WI38 (cell line): Measurements from ENCODE around the gene PCDHGA8.
"Not testable (repeated sequence)": the region's sequence is repeated elsewhere in the genome, so short reads cannot be mapped to it uniquely, and the experiment has no call there.

Experiments
- H3K4me3 ChIP-seq: 2 replicates; pipeline ENCODE4 v1.5.1; 2011; ENCODE audit warnings: low read depth, mild to moderate bottlenecking, control low read depth, low read length
- CTCF ChIP-seq: IDR thresholded peaks from 2 replicates; pipeline ENCODE4 v1.5.1; 2012; ENCODE audit warnings: low read depth, mild to moderate bottlenecking, control low read depth, low read length

The PCDHGA8 gene

GRCh38 chr5:141403387-141403786, 11.0 kb downstream of the PCDHGA8 start:
- H3K4me3 ChIP-seq, result no peak overlapping the region
- no peak for TF ChIP-seq CTCF

- 0 out of 2 replicates have a peak, but pooled peaks have one; percentile 15 for TF ChIP-seq CTCF
- not testable (repeated sequence) for H3K4me3 ChIP-seq
Measured at GRCh38 chr5:141407790-141408505, 15.5 kb downstream of the PCDHGA8 start, which contains the start of gene PCDHGB6. TSS of gene PCDHGB6 (plus strand) at chr5:141408021. CDS start at chr5:141408203, 182 bp downstream.

GRCh38 chr5:141409598-141410306, 17.3 kb downstream of the PCDHGA8 start:
- H3K4me3 ChIP-seq, result no peak overlapping the region

DNA sequence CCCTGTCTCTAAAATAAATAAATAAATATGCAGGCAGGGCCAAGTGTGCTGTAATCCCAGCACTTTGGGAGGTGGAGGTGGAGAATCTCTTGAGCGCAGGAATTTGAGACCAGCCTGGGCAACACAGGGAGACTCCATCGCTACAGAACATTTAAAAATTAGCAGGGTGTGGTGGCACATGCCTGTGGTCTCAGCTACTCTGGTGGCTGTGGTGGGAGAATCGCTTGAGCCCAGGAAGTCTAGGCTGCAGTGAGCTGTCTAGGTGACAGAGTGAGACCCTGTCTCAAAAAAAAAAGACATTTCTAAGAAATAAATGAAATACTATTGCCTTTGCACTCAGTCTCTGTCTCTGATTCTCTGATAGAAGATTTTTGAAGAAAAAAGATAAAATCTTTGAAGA, 19.1 kb downstream of the PCDHGA8 start:
- TF ChIP-seq CTCF, result no peak
- no peak overlapping the region for H3K4me3 ChIP-seq

More at GRCh38 chr5:141409598-141410306, 17.3 kb downstream of the PCDHGA8 start:
- no peak for TF ChIP-seq CTCF

GRCh38 chr5:141412854-141413539, 20.6 kb downstream of the PCDHGA8 start, which contains the start of gene PCDHGA10:
TSS of gene PCDHGA10 (plus strand) at chr5:141412987. CDS start at chr5:141413176, 189 bp downstream.
- peak; percentile 83 for TF ChIP-seq CTCF
- peak within 1 kb of the TSS; percentile 68 for H3K4me3 ChIP-seq

DNA sequence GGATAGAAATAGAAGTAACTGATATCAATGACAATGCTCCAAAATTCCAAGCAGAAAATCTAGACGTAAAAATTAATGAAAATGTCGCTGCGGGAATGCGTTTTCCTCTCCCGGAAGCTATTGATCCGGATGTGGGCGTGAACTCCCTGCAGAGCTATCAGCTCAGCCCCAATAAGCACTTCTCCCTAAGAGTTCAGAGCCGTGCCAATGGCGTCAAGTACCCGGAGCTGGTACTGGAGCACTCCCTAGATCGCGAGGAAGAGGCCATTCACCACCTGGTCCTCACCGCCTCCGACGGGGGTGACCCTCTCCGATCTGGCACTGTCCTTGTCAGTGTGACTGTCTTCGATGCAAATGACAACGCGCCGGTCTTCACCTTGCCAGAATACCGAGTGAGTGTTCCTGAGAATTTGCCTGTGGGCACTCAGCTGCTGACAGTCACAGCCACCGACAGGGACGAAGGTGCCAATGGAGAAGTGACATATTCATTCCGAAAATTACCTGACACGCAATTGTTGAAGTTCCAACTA, 21.2 kb downstream of the PCDHGA8 start:
- peak overlapping the region; percentile 68 for H3K4me3 ChIP-seq

GRCh38 chr5:141414548-141415274, 22.3 kb downstream of the PCDHGA8 start:
- not testable (repeated sequence) for H3K4me3 ChIP-seq

More for the DNA sequence above, 21.2 kb downstream of the PCDHGA8 start:
- no peak for TF ChIP-seq CTCF

DNA sequence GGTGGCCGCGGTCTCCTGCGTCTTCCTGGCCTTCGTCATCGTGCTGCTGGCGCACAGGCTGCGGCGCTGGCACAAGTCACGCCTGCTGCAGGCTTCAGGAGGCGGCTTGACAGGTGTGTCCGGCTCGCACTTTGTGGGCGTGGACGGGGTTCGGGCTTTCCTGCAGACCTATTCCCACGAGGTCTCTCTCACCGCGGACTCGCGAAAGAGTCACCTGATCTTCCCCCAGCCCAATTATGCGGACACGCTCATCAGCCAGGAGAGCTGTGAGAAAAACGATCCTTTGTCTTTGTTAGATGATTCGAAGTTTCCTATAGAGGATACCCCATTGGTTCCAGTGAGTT, 22.8 kb downstream of the PCDHGA8 start:
- H3K4me3 ChIP-seq, result not testable (repeated sequence)
